Hematopoietic multipotent progenitor cell treated with erythropoietin and hydrocortisone succinate and interleukin-3 and kit ligand, for 8 days (in vitro differentiated cells): ENCODE results near the gene ATG101.
A peak's percentile ranks its signal among the peaks of the same experiment; 100 is the strongest.
"Not testable (repeated sequence)": the region's sequence is repeated elsewhere in the genome, so short reads cannot be mapped to it uniquely, and the experiment has no call there.

Experiments used
- DNase-seq: peaks from one replicate; pipeline ENCODE4 v3.0.0-alpha.2; 2015

Gene ATG101

GRCh38 chr12:52116222-52117125, 46.7 kb downstream of the ATG101 start:
- not testable (repeated sequence) for DNase-seq

GRCh38 chr12:52117806-52118475, 48.2 kb downstream of the ATG101 start:
- DNase-seq, result not testable (repeated sequence)

- peak; percentile 41 for DNase-seq
Measured at GRCh38 chr12:52119398-52120254, 49.8 kb downstream of the ATG101 start.

- DNase-seq, result no peak
Measured at GRCh38 chr12:52120951-52121823, 51.4 kb downstream of the ATG101 start.

- DNase-seq, result peak; percentile 43
Measured at GRCh38 chr12:52121824-52122539, 52.2 kb downstream of the ATG101 start.

- DNase-seq, result no peak
Measured at GRCh38 chr12:52122540-52122871, 52.7 kb downstream of the ATG101 start.

GRCh38 chr12:52122904-52123303, 53.1 kb downstream of the ATG101 start:
- no peak for DNase-seq

- DNase-seq, result no peak
Measured at GRCh38 chr12:52123487-52124186, 53.9 kb downstream of the ATG101 start.

GRCh38 chr12:52125476-52125900, 55.7 kb downstream of the ATG101 start:
- DNase-seq, result no peak

GRCh38 chr12:52126050-52126604, 56.3 kb downstream of the ATG101 start:
- DNase-seq, result no peak
